ENCODE results near the gene GPRIN2. TPM values are rescaled to one million over a fixed set of nuclear protein-coding genes. Genes with fewer than 3 reads are reported as not detected.
"Not testable (repeated sequence)": the region's sequence is repeated elsewhere in the genome, so short reads cannot be mapped to it uniquely, and the experiment has no call there.

The GPRIN2 gene
- not detected in 2 replicates for total RNA-seq (2014; rRNA removed)
- polyA plus RNA-seq (2012): not detected

GRCh38 chr10:46556515-46557318, at the start of gene GPRIN2:
Gene GPRIN2 (minus strand): TSS chr10:46556658. CDS start chr10:46550736, 5,922 bp downstream.
- DNase-seq (ENCODE audit: low read depth): no peak

GRCh38 chr10:46600516-46600915, 44.1 kb upstream of the GPRIN2 start:
- not testable (repeated sequence) for DNase-seq (ENCODE audit: low read depth)

GRCh38 chr10:46597616-46598246, 41.3 kb upstream of the GPRIN2 start:
- not testable (repeated sequence) for DNase-seq (ENCODE audit: low read depth)

GRCh38 chr10:46596570-46596969, 40.1 kb upstream of the GPRIN2 start:
- not testable (repeated sequence) for DNase-seq (ENCODE audit: low read depth)

GRCh38 chr10:46594453-46595063, 38.1 kb upstream of the GPRIN2 start:
- not testable (repeated sequence) for DNase-seq (ENCODE audit: low read depth)

- not testable (repeated sequence) for DNase-seq (ENCODE audit: low read depth)
These were observed 36.8 kb upstream of the GPRIN2 start for GRCh38 chr10:46593307-46593706.

GRCh38 chr10:46591053-46591452, 34.6 kb upstream of the GPRIN2 start:
- DNase-seq (ENCODE audit: low read depth): not testable (repeated sequence)

- DNase-seq (ENCODE audit: low read depth): not testable (repeated sequence)
These were observed 33.1 kb upstream of the GPRIN2 start for GRCh38 chr10:46589589-46589988.

GRCh38 chr10:46588221-46588620, 31.8 kb upstream of the GPRIN2 start:
- not testable (repeated sequence) for DNase-seq (ENCODE audit: low read depth)

- not testable (repeated sequence) for DNase-seq (ENCODE audit: low read depth)
These were observed 31.1 kb upstream of the GPRIN2 start for GRCh38 chr10:46587546-46587945.

- not testable (repeated sequence) for DNase-seq (ENCODE audit: low read depth)
These were observed 28.8 kb upstream of the GPRIN2 start for GRCh38 chr10:46585246-46585645.

- not testable (repeated sequence) for DNase-seq (ENCODE audit: low read depth)
These were observed 27.7 kb upstream of the GPRIN2 start for GRCh38 chr10:46584196-46584595.

- not testable (repeated sequence) for DNase-seq (ENCODE audit: low read depth)
These were observed 26.1 kb upstream of the GPRIN2 start for GRCh38 chr10:46582568-46582967.

- DNase-seq (ENCODE audit: low read depth): not testable (repeated sequence)
These were observed 25.5 kb upstream of the GPRIN2 start for GRCh38 chr10:46581997-46582396.

GRCh38 chr10:46579378-46579777, 22.9 kb upstream of the GPRIN2 start:
- not testable (repeated sequence) for DNase-seq (ENCODE audit: low read depth)

- not testable (repeated sequence) for DNase-seq (ENCODE audit: low read depth)
These were observed 22.2 kb upstream of the GPRIN2 start, which contains the start of gene SYT15 for GRCh38 chr10:46578474-46579178. Gene SYT15 (plus strand): TSS chr10:46579128. CDS start chr10:46579169, 41 bp downstream.

GRCh38 chr10:46577624-46578473, 21.4 kb upstream of the GPRIN2 start:
- not testable (repeated sequence) for DNase-seq (ENCODE audit: low read depth)

GRCh38 chr10:46573884-46574283, 17.4 kb upstream of the GPRIN2 start:
- DNase-seq (ENCODE audit: low read depth): not testable (repeated sequence)

GRCh38 chr10:46573314-46573713, 16.9 kb upstream of the GPRIN2 start:
- not testable (repeated sequence) for DNase-seq (ENCODE audit: low read depth)

GRCh38 chr10:46572765-46573164, 16.3 kb upstream of the GPRIN2 start:
- peak; percentile 11 for DNase-seq (ENCODE audit: low read depth)
